ENCODE results near the gene PWWP2A.

Gene PWWP2A

GRCh38 chr5:160082614-160083500 is 36.4 kb downstream of the PWWP2A start:
- Histone ChIP-seq H3K27ac (ENCODE audit: low read length) (no peak overlapping the region), H3K4me1 (ENCODE audit: insufficient read depth, low read length) (no peaks in the 10 kb centered on the region), H3K79me2 (ENCODE audit: insufficient read depth, low read length) (no peaks in the 10 kb centered on the region), H3K9me3 (ENCODE audit: insufficient read depth, low read length, severe bottlenecking) (no peaks in the 10 kb centered on the region), H3K9ac (ENCODE audit: low read depth, low read length) (no peak overlapping the region), H3K4me3 (ENCODE audit: low read depth in 1 of 2, low read length in 2 of 2) (no peak overlapping the region), H2AFZ (ENCODE audit: low read depth, low read length) (no peak overlapping the region), H3K4me2 (ENCODE audit: insufficient read depth, low read length) (no peak overlapping the region), H3K36me3 (ENCODE audit: insufficient read depth, low read length) (peaks cover 21% of the 10 kb centered on the region; the same call in 1 of the 2 replicates), H4K20me1 (ENCODE audit: insufficient read depth, low read length) (no peaks in the 10 kb centered on the region), H3K27me3 (ENCODE audit: insufficient read depth, low read length, poor library complexity) (no peaks in the 10 kb centered on the region)
- TF ChIP-seq CTCF (IDR thresholded peaks at IDR 0.05; ENCODE audit: borderline replicate concordance, extremely low read depth, low read length, poor library complexity, severe bottlenecking) (no peak), EZH2 (IDR thresholded peaks at IDR 0.05; ENCODE audit: borderline replicate concordance, low read depth, low read length, severe bottlenecking) (no peak)
- no peak for ATAC-seq (ENCODE audit: insufficient read depth, low read depth)
- no peak for DNase-seq

DNA sequence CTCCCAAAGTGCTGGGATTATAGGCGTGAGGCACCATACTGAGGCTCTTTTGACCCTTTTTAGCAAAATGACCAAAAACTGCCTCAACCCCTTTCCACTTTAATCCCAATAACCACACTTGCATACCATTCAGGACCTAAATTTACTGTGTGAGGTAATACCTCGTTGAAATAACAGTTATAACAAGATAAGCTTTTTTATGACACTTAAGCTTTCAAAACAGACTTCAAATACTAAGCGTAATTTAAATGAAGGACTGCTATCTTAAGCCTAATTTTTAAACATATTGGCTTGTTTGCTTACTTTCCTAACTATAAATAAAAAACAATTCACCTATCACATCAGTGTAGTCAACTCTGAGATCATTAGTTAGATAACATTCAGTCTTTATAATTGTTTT is 37.8 kb downstream of the PWWP2A start:
- Histone ChIP-seq H3K36me3 (ENCODE audit: insufficient read depth, low read length) (peaks cover 28% of the 10 kb centered on the region; the same call in 1 of the 2 replicates), H3K4me2 (ENCODE audit: insufficient read depth, low read length) (no peak overlapping the region), H3K79me2 (ENCODE audit: insufficient read depth, low read length) (no peaks in the 10 kb centered on the region), H3K4me1 (ENCODE audit: insufficient read depth, low read length) (no peaks in the 10 kb centered on the region), H3K9me3 (ENCODE audit: insufficient read depth, low read length, severe bottlenecking) (no peaks in the 10 kb centered on the region), H3K27ac (ENCODE audit: low read length) (no peak overlapping the region), H3K27me3 (ENCODE audit: insufficient read depth, low read length, poor library complexity) (no peaks in the 10 kb centered on the region), H3K4me3 (ENCODE audit: low read depth in 1 of 2, low read length in 2 of 2) (no peak overlapping the region), H4K20me1 (ENCODE audit: insufficient read depth, low read length) (no peaks in the 10 kb centered on the region), H2AFZ (ENCODE audit: low read depth, low read length) (no peak overlapping the region), H3K9ac (ENCODE audit: low read depth, low read length) (no peak overlapping the region)
- TF ChIP-seq CTCF (IDR thresholded peaks at IDR 0.05; ENCODE audit: borderline replicate concordance, extremely low read depth, low read length, poor library complexity, severe bottlenecking) (no peak), EZH2 (IDR thresholded peaks at IDR 0.05; ENCODE audit: borderline replicate concordance, low read depth, low read length, severe bottlenecking) (no peak)
- ATAC-seq (ENCODE audit: insufficient read depth, low read depth), result no peak
- DNase-seq, result no peak

GRCh38 chr5:160079753-160080152 is 39.5 kb downstream of the PWWP2A start:
- Histone ChIP-seq H3K79me2 (ENCODE audit: insufficient read depth, low read length) (no peaks in the 10 kb centered on the region), H3K4me2 (ENCODE audit: insufficient read depth, low read length) (no peak overlapping the region), H3K9ac (ENCODE audit: low read depth, low read length) (no peak overlapping the region), H3K4me1 (ENCODE audit: insufficient read depth, low read length) (no peaks in the 10 kb centered on the region), H3K4me3 (ENCODE audit: low read depth in 1 of 2, low read length in 2 of 2) (no peak overlapping the region), H3K27me3 (ENCODE audit: insufficient read depth, low read length, poor library complexity) (no peaks in the 10 kb centered on the region), H4K20me1 (ENCODE audit: insufficient read depth, low read length) (no peaks in the 10 kb centered on the region), H2AFZ (ENCODE audit: low read depth, low read length) (no peak overlapping the region), H3K36me3 (ENCODE audit: insufficient read depth, low read length) (peaks cover 28% of the 10 kb centered on the region; the same call in 1 of the 2 replicates), H3K27ac (ENCODE audit: low read length) (no peak overlapping the region), H3K9me3 (ENCODE audit: insufficient read depth, low read length, severe bottlenecking) (no peaks in the 10 kb centered on the region)
- ATAC-seq (ENCODE audit: insufficient read depth, low read depth) (no peak), DNase-seq (no peak)
- no peak for TF ChIP-seq EZH2 (IDR thresholded peaks at IDR 0.05; ENCODE audit: borderline replicate concordance, low read depth, low read length, severe bottlenecking)
- TF ChIP-seq CTCF (IDR thresholded peaks at IDR 0.05; ENCODE audit: borderline replicate concordance, extremely low read depth, low read length, poor library complexity, severe bottlenecking), result no peak
